ENCODE results near the gene GABBR1. TPM values are rescaled to one million over a fixed set of nuclear protein-coding genes. Genes with fewer than 3 reads are reported as not detected.

GABBR1 gene
- total RNA-seq (2022; extraction: Qiagen RNA extraction; ENCODE audit: low read depth), result 2.8 to 5.7 TPM (median 5.1 TPM) in 5 replicates

DNA sequence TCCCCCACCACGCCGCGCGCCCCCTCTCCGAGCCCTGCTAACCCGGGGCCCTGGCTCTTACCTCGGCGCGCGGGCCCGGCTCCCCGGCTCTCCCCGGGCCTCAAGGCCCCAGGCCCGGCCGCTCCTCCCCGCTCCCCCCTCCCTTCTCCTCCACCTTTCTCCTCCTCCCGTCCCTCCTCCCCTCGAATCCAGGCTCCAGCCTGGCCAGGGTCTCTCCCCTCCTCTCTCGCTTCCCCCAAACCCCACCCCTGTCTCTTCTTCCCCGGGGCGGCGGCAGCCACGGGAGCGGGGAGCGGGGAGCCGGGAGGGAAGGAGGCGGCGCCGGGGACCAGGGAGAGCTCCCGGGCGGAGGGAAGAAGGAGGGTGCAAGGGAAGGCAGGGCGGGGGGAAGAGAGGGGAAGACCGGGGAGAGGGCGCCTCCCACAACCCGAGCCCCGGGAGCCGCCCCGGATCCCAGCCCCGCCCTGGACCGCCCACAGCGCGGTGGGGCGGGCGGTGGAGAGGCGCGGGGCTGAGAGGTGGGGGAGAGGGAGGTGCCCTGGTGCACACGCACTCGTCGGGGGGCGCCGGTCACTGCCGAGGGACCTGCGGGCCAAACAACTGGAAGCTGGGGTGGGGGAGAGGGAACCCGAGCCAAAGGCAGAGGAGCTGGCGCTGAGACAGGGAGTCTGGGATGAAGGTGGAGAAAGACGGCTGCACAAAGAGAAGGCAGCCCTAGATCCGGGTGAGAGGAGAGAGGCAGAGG lies at the start of gene GABBR1:
Gene GABBR1, minus strand, starts transcription at position 395 of the 745 bp plus-strand sequence. CDS start 798 bp downstream, outside the sequence.

DNA sequence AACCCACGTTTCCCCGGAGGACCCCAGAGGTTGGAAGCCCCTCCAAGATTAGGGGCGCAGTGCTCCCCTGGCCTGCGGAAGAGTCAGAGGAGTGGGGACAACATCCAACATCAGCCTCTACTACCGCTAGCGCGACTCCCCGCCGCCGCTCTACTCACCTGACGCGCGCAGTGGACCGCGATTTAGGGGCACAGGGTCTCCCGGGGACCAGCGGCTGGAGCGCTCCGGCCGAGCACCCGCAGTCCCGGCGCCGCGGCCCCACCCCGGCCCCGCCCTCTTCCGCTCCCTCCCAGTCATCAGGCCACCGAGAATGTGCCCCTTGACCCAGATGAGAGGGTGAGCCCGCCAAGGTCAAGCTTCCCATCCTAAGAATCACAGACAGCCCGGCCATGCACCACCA lies 47.9 kb upstream of the GABBR1 start, which contains the start of gene ZFP57:
Gene ZFP57, minus strand, starts transcription at position 249 of the 400 bp plus-strand sequence. CDS start 4,149 bp downstream, outside the sequence.

DNA sequence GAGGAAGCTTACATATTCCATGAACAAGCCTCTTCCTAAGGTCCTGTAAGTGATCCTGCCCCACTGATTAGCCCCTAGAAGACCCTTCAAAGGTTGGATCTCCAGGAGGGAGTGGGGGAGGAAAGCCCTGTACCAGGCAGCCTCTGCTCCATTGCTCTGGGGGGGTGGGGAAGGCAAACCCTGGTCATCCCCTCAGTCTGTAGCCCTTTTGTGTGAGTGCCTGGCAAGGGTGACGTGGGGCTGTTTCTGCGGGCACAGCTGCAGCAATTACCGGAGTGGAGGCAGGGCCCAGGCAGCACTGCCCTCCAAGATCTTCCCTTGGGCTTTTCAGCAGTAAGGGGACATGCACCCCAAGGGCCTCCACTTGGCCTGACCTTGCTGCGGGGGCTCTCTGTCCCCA lies 23.8 kb upstream of the GABBR1 start, which contains the start of gene MOG:
Gene MOG, plus strand, starts transcription at position 295 of the 400 bp plus-strand sequence. CDS start 118 bp downstream, outside the sequence.

DNA sequence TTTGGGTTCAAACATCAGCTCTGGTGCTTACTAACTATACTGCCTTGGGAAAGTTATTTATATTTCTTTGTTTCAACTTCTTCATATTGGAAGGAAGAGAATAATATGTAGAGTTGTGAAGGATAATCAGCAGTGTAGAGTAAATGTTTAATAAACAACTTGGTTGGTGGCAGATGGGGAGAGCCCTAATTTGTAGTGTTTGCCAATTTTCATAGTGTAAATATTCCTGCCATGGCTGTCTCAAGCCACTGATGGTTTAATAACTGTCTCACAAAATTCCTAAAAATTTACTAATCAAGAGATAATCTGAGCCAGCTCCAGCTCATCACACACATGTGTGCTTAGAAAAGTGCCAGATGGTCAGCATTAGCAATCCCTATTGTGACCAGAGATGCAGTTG lies 48.2 kb downstream of the GABBR1 start, which contains the start of gene OR2H2:
Gene OR2H2, plus strand, starts transcription at position 301 of the 400 bp plus-strand sequence. CDS start 2,824 bp downstream, outside the sequence.

DNA sequence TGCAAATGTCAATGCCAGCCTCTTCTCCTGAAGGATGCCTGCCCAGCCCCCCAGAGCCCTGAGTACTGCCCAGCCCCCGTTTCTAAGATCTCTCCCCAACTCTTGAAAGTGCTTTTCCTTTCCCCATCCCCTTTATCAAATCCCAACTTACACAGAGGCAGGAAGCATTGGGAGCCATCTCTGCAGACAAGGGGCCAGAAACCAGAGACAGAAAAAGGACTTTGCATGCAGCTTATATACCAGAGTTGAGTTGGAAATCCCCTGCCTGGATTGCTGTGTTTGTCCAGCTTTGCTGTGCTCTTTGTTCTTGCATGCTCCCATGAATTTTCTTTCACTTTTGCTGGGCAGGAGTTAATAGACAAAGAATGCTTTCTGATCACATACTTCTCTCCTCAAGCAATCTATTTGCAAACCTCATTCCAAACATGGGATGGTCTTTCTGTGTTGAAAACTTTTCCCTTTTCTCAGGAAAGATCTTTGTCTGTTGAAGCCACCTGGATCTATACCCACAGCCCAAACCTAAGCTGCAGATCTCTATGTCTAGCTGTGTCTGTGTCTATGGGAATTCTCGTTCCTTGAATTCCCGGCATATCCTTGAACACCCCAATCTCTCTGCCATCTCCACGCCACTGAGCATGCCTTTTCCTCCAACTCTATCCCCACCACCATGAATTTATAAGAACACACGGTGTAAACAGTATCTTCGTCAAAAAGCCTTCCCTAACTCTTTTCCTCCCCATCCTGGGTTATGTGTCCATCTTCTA lies 73.3 kb downstream of the GABBR1 start, which contains the start of gene UBD:
Gene UBD, minus strand, starts transcription at position 209 of the 764 bp plus-strand sequence. Its CDS starts 31 bp downstream, at position 178.

Other genes with a start within 250 kb of the GABBR1 start
- gene OR12D2, start 237.6 kb downstream of the GABBR1 start, total RNA-seq (2022; extraction: Qiagen RNA extraction; ENCODE audit: low read depth), result not detected in 5 replicates
- not detected in 5 replicates for gene OR12D1, start 218.3 kb downstream of the GABBR1 start, total RNA-seq (2022; extraction: Qiagen RNA extraction; ENCODE audit: low read depth)
- not detected in 5 replicates for gene OR10C1, start 193.9 kb downstream of the GABBR1 start, total RNA-seq (2022; extraction: Qiagen RNA extraction; ENCODE audit: low read depth)
- not detected in 5 replicates for gene OR11A1, start 176.1 kb downstream of the GABBR1 start, total RNA-seq (2022; extraction: Qiagen RNA extraction; ENCODE audit: low read depth)
- not detected in 5 replicates for gene OR2H1, start 176.0 kb downstream of the GABBR1 start, total RNA-seq (2022; extraction: Qiagen RNA extraction; ENCODE audit: low read depth)
- gene MAS1L, start 145.2 kb downstream of the GABBR1 start, total RNA-seq (2022; extraction: Qiagen RNA extraction; ENCODE audit: low read depth), result not detected in 5 replicates
- 0.44 to 0.95 TPM (median 0.61 TPM) in 5 replicates for gene UBD, start 73.5 kb downstream of the GABBR1 start, total RNA-seq (2022; extraction: Qiagen RNA extraction; ENCODE audit: low read depth)
- gene OR2H2, start 48.1 kb downstream of the GABBR1 start, total RNA-seq (2022; extraction: Qiagen RNA extraction; ENCODE audit: low read depth), result not detected in 5 replicates
- not detected in 5 replicates for gene MOG, start 23.9 kb upstream of the GABBR1 start, total RNA-seq (2022; extraction: Qiagen RNA extraction; ENCODE audit: low read depth)
- not detected in 5 replicates for gene ZFP57, start 48.0 kb upstream of the GABBR1 start, total RNA-seq (2022; extraction: Qiagen RNA extraction; ENCODE audit: low read depth)
- 4.1 to 4.8 TPM (median 4.5 TPM) in 5 replicates for gene HLA-F, start 90.3 kb upstream of the GABBR1 start, total RNA-seq (2022; extraction: Qiagen RNA extraction; ENCODE audit: low read depth)
- not detected in 5 replicates for gene HLA-G, start 194.6 kb upstream of the GABBR1 start, total RNA-seq (2022; extraction: Qiagen RNA extraction; ENCODE audit: low read depth)

Measured in A549 treated with GW870086 at 1 μM for 4 hours (cell line).